ENCODE data around the gene RNF220.

RNF220 gene

GRCh38 chr1:44575396-44575795 is 170.3 kb downstream of the RNF220 start:
- Histone ChIP-seq H3K36me3 (ENCODE audit: control insufficient read depth in 2 of 2, insufficient read depth in 1 of 2, low read length in 2 of 2) (no peaks in the 10 kb centered on the region), H3K4me1 (ENCODE audit: control insufficient read depth, insufficient read depth, low read length) (no peaks in the 10 kb centered on the region), H3K9me3 (ENCODE audit: control insufficient read depth, insufficient read depth, low read depth, low read length) (no peaks in the 10 kb centered on the region), H3K4me3 (ENCODE audit: low read depth, low read length) (no peak overlapping the region), H3K27ac (ENCODE audit: extremely low read depth, low read depth, low read length) (no peak overlapping the region)
- TF ChIP-seq ZBTB21 (tag by site-specific recombination; IDR thresholded peaks at IDR 0.05), result no peak
- no peak for TF ChIP-seq CTCF (tag by site-specific recombination; IDR thresholded peaks at IDR 0.05)
- TF ChIP-seq ZSCAN30 (tag by site-specific recombination; IDR thresholded peaks at IDR 0.05), result no peak
- no peak for TF ChIP-seq ZNF398 (tag by site-specific recombination; IDR thresholded peaks at IDR 0.05)
- no peak for TF ChIP-seq TCF7L2 (IDR thresholded peaks at IDR 0.05; ENCODE audit: borderline replicate concordance, low read depth, low read length)
- TF ChIP-seq ZNF302 (tag by site-specific recombination; IDR thresholded peaks at IDR 0.05; ENCODE audit: low read depth), result no peak
- no peak for TF ChIP-seq ZNF571 (tag by site-specific recombination; IDR thresholded peaks at IDR 0.05)
- no peak for TF ChIP-seq ZBTB6 (tag by site-specific recombination; IDR thresholded peaks at IDR 0.05)
- no peak for TF ChIP-seq ZNF580 (tag by site-specific recombination; IDR thresholded peaks at IDR 0.05)
- TF ChIP-seq ZNF266 (tag by site-specific recombination; IDR thresholded peaks at IDR 0.05; ENCODE audit: low read depth), result no peak
- no peak for TF ChIP-seq ZNF843 (tag by site-specific recombination; IDR thresholded peaks at IDR 0.05)
- no peak for TF ChIP-seq ZNF791 (tag by site-specific recombination; IDR thresholded peaks at IDR 0.05)
- TF ChIP-seq ZNF645 (tag by site-specific recombination; IDR thresholded peaks at IDR 0.05), result no peak
- TF ChIP-seq WT1 (tag by site-specific recombination; IDR thresholded peaks at IDR 0.05), result no peak
- no peak for TF ChIP-seq BCL6B (tag by site-specific recombination; IDR thresholded peaks at IDR 0.05)
- ChIA-PET CTCF (interaction anchor here (4.8 kb wide), 1 partner anchor 18 kb away, joined by 30 read pairs; no protein-coding TSS in a partner anchor), POLR2A (no interaction called here)

- H3K4me3 ChIP-seq (ENCODE audit: low read depth, low read length), result no peak overlapping the region
- H3K9me3 ChIP-seq (ENCODE audit: control insufficient read depth, insufficient read depth, low read depth, low read length), result no peaks in the 10 kb centered on the region
- H3K27ac ChIP-seq (ENCODE audit: extremely low read depth, low read depth, low read length), result no peak overlapping the region
- CTCF ChIA-PET, result interaction anchor here (0.5 to 0.6 kb wide), 3 partner anchors 33 to 100 kb away, joined by 3 to 4 read pairs (median 3); no protein-coding TSS in a partner anchor
- POLR2A ChIA-PET, result no interaction called here
- no peaks in the 10 kb centered on the region for H3K4me1 ChIP-seq (ENCODE audit: control insufficient read depth, insufficient read depth, low read length)
- H3K36me3 ChIP-seq (ENCODE audit: control insufficient read depth in 2 of 2, insufficient read depth in 1 of 2, low read length in 2 of 2), result no peaks in the 10 kb centered on the region
- TF ChIP-seq ZNF555 (tag by site-specific recombination; conservative IDR thresholded peaks at IDR 0.05) (no peak), ZNF138 (tag by site-specific recombination; IDR thresholded peaks at IDR 0.05; ENCODE audit: borderline replicate concordance) (no peak), ZNF449 (tag by site-specific recombination; IDR thresholded peaks at IDR 0.05) (peak; percentile 99), KLF16 (tag by site-specific recombination; IDR thresholded peaks at IDR 0.05) (no peak), ZNF112 (tag by site-specific recombination; IDR thresholded peaks at IDR 0.05) (no peak), TSHZ1 (tag by site-specific recombination; IDR thresholded peaks at IDR 0.05; ENCODE audit: borderline replicate concordance) (no peak), ZIC2 (tag by site-specific recombination; IDR thresholded peaks at IDR 0.05) (peak; percentile 97)
These were observed 171.5 kb downstream of the RNF220 start for GRCh38 chr1:44576456-44577150.
